ENCODE results near the gene TIMP2. TPM values are rescaled to one million over a fixed set of nuclear protein-coding genes. Genes with fewer than 3 reads are reported as not detected.
"Not testable (repeated sequence)": the region's sequence is repeated elsewhere in the genome, so short reads cannot be mapped to it uniquely, and the experiment has no call there.

TIMP2 gene
- total RNA-seq, 1 experiment from 2014 or later, result 145 TPM

DNA sequence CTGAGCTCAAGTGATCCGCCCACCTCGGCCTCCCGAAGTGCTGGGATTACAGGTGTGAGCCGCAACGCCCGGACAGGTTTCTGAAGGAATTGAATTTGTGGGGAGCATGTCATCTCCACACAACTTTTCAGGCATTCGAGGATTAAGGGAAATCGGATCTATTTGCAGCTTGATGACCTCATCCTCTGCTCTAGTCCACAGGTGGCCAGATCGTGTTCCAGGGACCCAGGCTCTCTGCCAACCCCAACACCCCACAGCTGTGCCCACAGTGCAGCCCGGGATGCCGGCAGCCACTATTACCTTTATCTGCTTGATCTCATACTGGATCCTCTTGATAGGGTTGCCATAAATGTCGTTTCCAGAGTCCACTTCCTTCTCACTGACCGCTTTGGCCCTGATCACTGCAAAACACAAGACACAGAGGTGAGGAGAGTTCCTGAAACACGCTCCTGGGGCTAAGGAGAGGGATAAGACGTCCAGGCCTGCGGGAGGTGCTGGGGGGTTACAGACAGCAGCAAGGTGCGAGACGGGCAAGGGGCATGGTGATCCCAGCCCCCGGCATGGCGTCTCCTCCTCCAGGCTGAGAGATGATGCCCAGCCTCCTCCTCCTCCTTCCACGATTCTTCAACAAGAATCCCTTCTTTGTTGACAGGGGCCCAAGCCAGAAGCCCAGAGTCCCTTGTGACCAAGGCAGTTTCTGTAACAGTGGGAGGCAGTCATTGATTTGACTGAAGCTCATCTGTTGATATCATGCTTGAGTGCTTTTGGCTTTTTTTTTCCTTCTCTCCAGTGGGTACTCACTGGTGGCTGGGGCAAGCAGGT is 51.5 kb downstream of the TIMP2 start:
- Histone ChIP-seq H3K36me3 (peaks cover 65% of the 10 kb centered on the region), H3K9me3 (no peaks in the 10 kb centered on the region)
- DNase-seq, result peak; percentile 72

DNA sequence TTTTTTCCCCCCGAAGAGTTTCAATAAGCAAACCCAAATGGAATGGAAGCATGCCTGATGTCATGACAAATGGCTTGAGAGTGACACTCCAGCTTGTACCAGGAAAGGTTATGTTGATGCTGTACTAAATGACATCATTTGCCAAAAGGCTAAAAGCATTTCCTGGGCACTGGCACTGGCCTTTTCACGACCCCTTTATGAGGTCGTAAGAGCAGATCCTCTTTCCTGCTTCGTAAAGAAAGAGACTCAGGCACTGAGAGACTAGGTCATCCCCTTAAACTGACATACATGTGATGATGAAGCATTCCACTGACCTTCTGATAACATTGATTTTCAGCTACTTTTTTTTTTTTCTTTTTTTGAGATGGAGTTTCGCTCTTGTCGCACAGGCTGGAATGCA is 52.7 kb downstream of the TIMP2 start:
- DNase-seq, result no peak
- no peaks in the 10 kb centered on the region for H3K9me3 ChIP-seq
- no peak overlapping the region for H3K4me3 ChIP-seq
- H3K27me3 ChIP-seq, result no peaks in the 10 kb centered on the region
- peaks cover 63% of the 10 kb centered on the region for H3K36me3 ChIP-seq

More for the DNA sequence above, 51.5 kb downstream of the TIMP2 start:
- Histone ChIP-seq H3K27me3 (no peaks in the 10 kb centered on the region), H3K4me3 (no peak overlapping the region)

DNA sequence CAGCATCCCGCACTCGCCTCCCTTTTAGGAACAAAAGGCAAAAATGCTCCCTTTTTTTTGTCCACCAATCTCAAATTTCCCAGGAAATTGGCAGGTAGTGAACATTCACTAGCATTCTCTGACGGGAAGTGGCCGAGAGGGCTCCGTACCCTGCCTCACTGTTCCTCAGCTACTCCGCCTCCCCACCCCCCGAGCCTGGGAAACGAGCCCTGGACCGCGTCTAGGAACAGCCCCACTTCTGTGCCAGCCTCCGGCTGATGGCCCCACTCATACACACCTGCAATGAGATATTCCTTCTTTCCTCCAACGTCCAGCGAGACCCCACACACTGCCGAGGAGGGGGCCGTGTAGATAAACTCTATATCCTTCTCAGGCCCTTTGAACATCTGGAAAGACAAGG is 54.6 kb downstream of the TIMP2 start:
- Histone ChIP-seq H3K4me3 (no peak overlapping the region), H3K36me3 (peaks cover 67% of the 10 kb centered on the region), H3K9me3 (no peaks in the 10 kb centered on the region), H3K27me3 (no peaks in the 10 kb centered on the region)
- DNase-seq, result no peak

DNA sequence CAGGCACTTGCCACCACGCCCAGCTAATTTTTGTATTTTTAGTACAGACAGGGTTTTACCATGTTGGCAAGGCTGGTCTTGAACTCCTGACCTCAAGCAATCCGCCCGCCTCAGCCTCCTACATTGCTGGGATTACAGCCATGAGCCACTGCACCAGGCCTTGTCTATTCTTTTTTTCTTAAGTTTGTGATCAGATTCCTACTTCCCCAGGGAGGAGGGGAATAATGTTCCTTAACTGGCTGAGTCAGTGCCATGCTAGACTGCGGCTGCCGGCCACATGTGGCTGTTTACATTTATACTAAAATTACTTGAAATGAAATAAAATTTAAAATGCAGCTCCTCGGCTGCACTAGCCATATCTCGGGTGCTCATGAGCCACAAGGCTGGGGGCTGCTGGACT is 56.8 kb downstream of the TIMP2 start:
- no peak overlapping the region for H3K4me3 ChIP-seq
- DNase-seq, result peak; percentile 64
- no peaks in the 10 kb centered on the region for H3K27me3 ChIP-seq
- H3K36me3 ChIP-seq, result peaks cover 76% of the 10 kb centered on the region
- no peaks in the 10 kb centered on the region for H3K9me3 ChIP-seq

DNA sequence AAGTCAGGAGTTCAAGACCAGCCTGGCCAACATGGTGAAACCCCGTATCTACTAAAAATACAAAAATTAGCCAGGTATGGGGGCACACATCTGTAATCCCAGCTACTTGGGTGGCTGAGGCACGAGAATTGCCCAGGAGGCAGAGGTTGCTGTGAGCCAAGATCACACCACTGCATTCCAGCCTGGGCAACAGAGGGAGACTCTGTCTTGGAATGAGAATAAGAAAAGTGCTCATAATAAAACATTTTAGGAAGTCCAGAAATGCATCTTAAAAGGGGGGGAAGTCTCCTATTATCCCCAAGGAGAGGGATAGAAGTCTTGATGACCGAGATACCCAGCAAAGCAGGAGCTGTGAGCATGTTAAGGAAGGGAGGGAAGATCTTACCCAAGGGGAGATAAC is 58.1 kb downstream of the TIMP2 start:
- peaks cover 76% of the 10 kb centered on the region for H3K36me3 ChIP-seq
- not testable (repeated sequence) for DNase-seq, H3K4me3 ChIP-seq, H3K9me3 ChIP-seq, H3K27me3 ChIP-seq

DNA sequence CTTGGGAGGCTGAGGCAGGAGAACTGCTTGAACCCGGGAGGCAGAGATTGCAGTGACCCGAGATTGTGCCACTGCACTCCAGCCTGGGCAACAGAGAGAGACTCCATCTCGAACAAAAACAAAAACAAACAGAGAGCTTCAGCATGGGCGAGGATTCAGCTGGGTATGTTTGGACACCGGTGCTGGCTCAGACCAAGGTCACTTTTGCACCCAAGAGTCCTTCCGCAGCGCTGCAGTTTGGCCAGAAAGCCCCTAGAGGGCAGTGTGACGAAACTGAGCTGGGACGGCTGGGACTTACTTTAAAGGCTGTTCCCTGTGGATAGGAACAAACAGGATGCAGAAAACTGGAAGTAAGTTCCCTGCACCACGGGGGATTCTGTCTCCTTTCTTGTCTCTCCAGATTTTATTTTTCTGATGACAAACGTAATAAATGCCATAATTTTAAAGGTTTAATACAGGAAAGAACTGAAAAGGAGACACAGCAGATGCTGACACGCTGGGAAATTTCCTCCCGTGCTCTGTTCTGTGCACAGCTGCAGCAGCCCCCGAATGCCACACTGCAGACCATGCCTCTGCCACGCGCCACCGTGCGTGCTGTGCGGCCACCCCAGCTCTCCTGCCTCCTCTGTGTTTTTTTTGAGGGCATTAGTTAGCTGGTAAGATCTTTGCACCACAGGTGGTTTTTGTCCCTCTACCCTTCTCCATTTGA is 59.4 kb downstream of the TIMP2 start:
- Histone ChIP-seq H3K36me3 (peaks cover 75% of the 10 kb centered on the region), H3K4me3 (no peak overlapping the region), H3K9me3 (no peaks in the 10 kb centered on the region), H3K27me3 (no peaks in the 10 kb centered on the region)
- DNase-seq, result peak; percentile 78

DNA sequence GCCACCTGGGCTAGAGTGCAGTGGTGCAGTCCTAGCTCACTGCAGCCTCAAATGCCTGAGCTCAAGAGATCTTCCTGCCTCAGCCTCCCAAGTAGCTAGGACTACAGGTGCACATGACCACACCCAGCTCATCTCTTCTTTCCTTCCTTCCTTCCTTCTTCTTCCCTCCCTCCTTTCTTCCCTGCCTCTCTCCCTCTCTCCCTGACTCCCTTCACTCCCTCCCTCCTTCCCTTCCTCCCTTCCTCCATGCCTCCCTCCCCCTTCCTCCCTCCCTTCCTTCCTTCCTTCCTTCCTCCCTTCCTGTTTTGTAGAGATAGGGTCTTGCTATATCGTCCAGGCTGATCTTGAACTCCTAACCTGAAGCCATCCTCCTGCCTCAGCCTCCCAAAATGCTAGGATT is 61.1 kb downstream of the TIMP2 start:
- no peak overlapping the region for H3K4me3 ChIP-seq
- no peaks in the 10 kb centered on the region for H3K27me3 ChIP-seq
- DNase-seq, result no peak
- H3K36me3 ChIP-seq, result peaks cover 71% of the 10 kb centered on the region
- H3K9me3 ChIP-seq, result no peaks in the 10 kb centered on the region

DNA sequence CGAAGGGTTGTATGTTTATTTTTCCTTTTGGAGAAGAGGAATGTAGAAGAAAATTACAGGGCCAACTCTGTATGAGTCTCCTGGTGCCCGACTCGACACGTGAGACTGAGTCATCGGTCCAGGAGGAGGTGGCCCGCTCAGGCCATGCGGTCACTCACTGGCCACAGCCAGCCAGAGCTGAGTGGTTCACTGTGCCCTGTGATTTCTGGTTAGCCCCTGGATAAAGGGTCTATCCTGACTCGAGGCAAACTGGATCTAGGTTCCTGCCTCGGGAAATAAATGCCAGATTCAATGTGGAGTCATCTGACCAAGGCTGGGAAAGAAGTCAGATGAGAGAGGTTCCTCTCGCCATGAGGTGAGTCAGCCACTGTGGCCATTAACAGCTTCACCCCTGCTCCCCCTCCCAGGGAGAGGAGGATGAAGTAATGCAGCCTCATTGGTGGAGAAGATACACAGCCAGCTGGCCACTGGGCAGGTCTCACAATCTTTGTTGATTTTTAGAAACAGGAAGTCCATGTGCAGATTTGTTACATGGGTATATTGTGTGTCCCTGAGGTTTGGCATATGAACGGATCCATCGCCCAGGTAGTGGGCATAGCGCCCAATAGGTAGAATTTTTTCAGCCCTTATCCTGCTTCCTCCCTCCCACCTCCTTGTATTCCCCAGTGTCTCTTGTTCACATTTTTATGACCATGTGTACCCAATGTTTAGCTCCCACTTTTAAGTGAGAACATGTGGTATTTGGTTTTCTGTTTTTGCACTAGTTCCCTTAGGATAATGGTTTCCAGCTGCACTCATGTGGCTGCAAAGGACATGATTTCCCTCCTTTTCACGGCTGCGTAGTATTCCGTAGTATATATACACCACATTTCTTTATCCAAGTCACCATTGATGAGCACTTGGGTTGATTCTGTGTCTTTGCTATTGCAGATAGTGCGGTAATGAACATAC is 62.8 kb downstream of the TIMP2 start:
- peak overlapping the region; percentile 9; the same call in 1 of the 2 replicates for H3K4me3 ChIP-seq
- peak; percentile 98 for DNase-seq
- H3K27me3 ChIP-seq, result no peaks in the 10 kb centered on the region
- peaks cover 72% of the 10 kb centered on the region for H3K36me3 ChIP-seq
- H3K9me3 ChIP-seq, result no peaks in the 10 kb centered on the region

DNA sequence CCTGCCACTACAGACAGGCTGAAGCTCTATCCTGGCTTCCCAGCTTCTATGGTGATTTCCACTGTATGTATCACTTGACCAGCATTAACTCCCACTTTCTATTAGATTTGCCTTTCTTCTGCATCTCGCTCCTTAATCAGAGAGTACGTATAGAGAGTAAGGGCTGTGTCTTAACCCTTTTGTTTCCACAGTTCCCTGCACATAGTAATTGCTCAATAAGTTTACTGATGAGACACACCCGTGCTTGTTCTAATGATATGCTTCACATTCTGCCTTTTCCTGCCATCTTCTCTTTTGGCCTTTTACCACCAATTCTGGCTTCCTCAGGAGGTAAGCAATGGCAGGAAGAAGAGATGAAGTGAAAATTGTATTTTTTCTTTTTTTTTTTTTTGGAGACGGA is 64.0 kb downstream of the TIMP2 start:
- Histone ChIP-seq H3K9me3 (no peaks in the 10 kb centered on the region), H3K36me3 (peaks cover 74% of the 10 kb centered on the region), H3K27me3 (no peaks in the 10 kb centered on the region), H3K4me3 (no peak overlapping the region)
- no peak for DNase-seq

DNA sequence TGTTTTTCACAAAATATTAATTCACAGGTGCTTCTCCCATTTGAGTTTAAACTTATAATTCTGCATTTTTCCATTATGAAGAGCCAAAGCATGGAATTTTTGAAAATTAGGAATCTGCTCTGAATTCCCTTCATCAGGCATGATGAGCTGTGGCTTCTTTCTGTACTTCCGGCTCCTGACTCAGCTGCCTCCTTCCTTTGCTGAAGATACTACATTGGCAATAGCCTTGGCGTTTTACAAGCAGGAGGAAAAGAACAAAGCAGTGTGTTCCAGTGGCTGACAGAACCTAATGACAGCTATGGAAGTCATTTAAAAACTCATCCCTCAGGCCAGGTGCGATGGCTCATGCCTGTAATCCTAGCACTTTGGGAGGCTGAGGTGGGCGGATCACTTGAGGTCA is 66.1 kb downstream of the TIMP2 start:
- Histone ChIP-seq H3K27me3 (no peaks in the 10 kb centered on the region), H3K36me3 (peaks cover 75% of the 10 kb centered on the region), H3K4me3 (no peak overlapping the region), H3K9me3 (no peaks in the 10 kb centered on the region)
- DNase-seq, result no peak

DNA sequence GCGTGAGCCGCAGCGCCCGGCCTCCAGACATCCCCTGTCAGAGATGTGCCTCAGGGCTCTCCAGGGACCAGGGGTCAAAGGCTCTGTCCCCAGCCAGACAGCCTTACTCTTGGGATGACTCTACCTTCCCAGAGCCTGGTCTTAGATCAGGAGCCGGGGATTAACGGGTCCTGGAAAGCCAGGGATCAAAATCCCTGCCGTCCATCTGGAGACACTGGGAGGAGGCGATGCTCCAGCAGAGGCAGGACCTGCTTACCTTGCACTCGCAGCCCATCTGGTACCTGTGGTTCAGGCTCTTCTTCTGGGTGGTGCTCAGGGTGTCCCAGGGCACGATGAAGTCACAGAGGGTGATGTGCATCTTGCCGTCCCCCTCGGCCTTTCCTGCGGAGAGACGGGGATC is 67.9 kb downstream of the TIMP2 start:
- no peak overlapping the region for H3K4me3 ChIP-seq
- no peak for DNase-seq
- peaks cover 76% of the 10 kb centered on the region for H3K36me3 ChIP-seq
- H3K27me3 ChIP-seq, result no peaks in the 10 kb centered on the region
- H3K9me3 ChIP-seq, result no peaks in the 10 kb centered on the region

DNA sequence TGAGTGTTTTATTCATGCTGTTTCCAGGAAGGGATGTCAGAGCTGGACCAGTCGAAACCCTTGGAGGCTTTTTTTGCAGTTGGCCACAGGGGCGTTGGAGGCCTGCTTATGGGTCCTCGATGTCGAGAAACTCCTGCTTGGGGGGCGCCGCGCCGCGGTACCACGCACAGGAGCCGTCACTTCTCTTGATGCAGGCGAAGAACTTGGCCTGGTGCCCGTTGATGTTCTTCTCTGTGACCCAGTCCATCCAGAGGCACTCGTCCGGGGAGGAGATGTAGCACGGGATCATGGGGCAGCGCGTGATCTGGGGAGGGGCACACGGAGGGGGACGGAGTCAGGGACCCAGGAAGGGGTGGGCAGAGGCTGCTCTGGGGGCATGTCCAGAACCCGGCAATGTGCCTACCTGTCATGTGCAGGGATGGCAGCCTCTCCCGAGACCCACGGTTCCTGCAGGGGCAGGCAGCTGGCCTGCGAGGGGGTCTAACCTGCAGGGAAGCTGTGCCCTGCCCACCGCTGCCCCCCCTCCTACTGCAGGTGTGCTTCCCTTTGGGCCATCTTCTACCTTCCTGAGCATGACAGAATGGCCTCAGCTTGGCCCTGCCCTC is 69.5 kb downstream of the TIMP2 start:
- Histone ChIP-seq H3K4me3 (no peak overlapping the region), H3K27me3 (no peaks in the 10 kb centered on the region), H3K36me3 (peaks cover 71% of the 10 kb centered on the region), H3K9me3 (no peaks in the 10 kb centered on the region)
- no peak for DNase-seq

DNA sequence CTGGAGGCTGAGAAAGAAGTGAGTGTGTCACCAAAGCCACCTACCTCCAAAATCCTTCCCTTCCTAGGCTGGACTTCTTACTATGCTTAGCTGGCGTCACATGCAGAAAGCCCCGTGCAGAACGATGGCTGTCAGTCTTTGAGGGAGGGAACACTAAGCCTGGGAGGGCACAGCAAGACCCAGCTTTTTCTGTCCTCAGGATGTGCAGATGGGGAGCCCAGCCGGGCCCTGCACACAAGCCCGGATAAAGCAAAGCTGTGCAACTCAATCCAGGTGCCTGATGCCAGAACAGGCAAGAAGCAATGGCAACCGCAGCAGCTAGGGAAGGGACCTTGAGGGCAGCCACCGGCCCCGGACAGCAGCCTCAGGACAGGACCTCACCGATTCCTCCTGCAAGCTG is 70.7 kb downstream of the TIMP2 start:
- no peak for DNase-seq
- Histone ChIP-seq H3K9me3 (no peaks in the 10 kb centered on the region), H3K27me3 (no peaks in the 10 kb centered on the region), H3K36me3 (peaks cover 63% of the 10 kb centered on the region), H3K4me3 (no peak overlapping the region)

DNA sequence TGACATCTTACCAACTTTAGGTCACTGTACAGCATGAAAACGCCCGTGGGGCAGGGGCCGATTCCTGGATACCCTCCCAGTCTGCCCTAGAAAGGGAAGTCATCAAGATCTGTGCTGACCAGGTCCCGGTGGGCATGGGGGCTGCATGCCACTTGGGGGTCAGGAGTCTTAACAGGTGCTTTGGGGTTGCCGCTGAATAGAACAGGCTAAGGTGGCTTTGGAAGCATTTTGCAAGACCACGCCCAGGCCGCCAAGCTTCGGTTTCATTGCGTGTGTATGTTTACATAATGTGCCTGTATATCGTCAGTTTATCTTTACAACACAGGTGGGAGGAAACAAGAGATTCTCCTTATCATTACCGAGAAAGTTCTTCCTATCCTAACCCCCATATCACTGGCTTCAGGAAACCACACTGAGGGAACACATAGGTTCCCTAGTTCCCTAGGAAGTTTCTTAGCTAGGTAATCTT is 71.2 kb downstream of the TIMP2 start:
- no peak for DNase-seq
- Histone ChIP-seq H3K4me3 (no peak overlapping the region), H3K9me3 (no peaks in the 10 kb centered on the region), H3K27me3 (no peaks in the 10 kb centered on the region), H3K36me3 (peaks cover 60% of the 10 kb centered on the region)

DNA sequence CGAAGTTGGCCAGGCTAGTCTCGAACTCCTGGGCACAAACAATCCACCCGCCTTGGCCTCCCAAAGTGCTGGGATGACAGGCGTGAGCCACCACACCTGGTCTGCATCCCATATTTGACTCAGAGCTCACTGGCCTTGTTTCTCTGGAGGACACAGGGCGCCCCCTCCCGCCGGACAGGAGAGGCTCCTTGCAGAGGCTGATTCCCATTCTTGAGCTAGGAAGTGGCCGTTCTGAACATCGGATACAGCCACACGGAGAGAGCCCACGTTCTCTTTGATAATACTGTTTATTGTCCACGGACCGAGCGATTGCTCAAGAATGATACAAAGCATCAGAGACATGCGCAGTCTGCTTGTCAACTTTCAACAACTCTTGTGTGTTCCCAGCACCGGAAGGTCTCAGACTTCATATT is 72.5 kb downstream of the TIMP2 start:
- H3K36me3 ChIP-seq, result peaks cover 53% of the 10 kb centered on the region
- no peaks in the 10 kb centered on the region for H3K9me3 ChIP-seq
- DNase-seq, result no peak
- H3K4me3 ChIP-seq, result no peak overlapping the region
- H3K27me3 ChIP-seq, result no peaks in the 10 kb centered on the region

DNA sequence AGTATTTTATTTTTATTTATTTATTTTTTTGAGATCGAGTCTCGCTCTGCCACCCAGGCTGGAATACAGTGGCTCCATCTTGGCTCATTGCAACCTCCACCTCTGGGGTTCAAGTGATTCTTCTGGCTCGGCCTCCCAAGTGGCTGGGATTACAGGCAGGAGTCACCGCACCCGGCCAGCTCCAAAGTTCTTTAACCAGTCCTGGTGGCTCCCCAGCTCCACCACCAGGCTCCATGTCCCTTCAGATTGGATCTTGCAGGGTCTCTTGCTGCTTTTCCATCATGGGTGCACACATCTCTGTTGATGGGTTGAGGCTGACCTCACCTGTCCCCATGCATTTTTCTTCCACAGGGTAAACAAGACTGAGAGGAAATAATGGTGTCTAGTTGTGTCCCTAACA is 76.2 kb downstream of the TIMP2 start:
- Histone ChIP-seq H3K9me3 (no peaks in the 10 kb centered on the region), H3K27me3 (no peaks in the 10 kb centered on the region), H3K36me3 (peaks cover 18% of the 10 kb centered on the region), H3K4me3 (no peak overlapping the region)
- DNase-seq, result no peak

Measured in MG63 (cell line).